NCI-H1048 (cell line): ENCODE results near the gene ZNF816.
"Not testable (repeated sequence)": the region's sequence is repeated elsewhere in the genome, so short reads cannot be mapped to it uniquely, and the experiment has no call there.

ENCODE experiments used
- DNase-seq: peaks from one replicate; lab custom pipeline; 2025; lab: John Stamatoyannopoulos, UW

ZNF816 gene

GRCh38 chr19:52962394-52963246 is at the start of gene ZNF816:
TSS of gene ZNF816 (minus strand) at chr19:52962881. CDS start at chr19:52956089, 6,792 bp downstream.
- peak; percentile 93 for DNase-seq

- no peak for DNase-seq
Measured at GRCh38 chr19:53012006-53012405, 49.3 kb upstream of the ZNF816 start.

GRCh38 chr19:53010494-53010893 is 47.8 kb upstream of the ZNF816 start:
- no peak for DNase-seq

- no peak for DNase-seq
Measured at GRCh38 chr19:53008061-53008778, 45.5 kb upstream of the ZNF816 start.

GRCh38 chr19:53007606-53008005 is 44.9 kb upstream of the ZNF816 start:
- no peak for DNase-seq

GRCh38 chr19:53007200-53007599 is 44.5 kb upstream of the ZNF816 start:
- DNase-seq, result no peak

GRCh38 chr19:53004242-53004641 is 41.6 kb upstream of the ZNF816 start:
- DNase-seq, result no peak

GRCh38 chr19:53002479-53002878 is 39.8 kb upstream of the ZNF816 start:
- DNase-seq, result no peak

- no peak for DNase-seq
Measured at GRCh38 chr19:52997975-52998374, 35.3 kb upstream of the ZNF816 start.

GRCh38 chr19:52995711-52996110 is 33.0 kb upstream of the ZNF816 start:
- no peak for DNase-seq

GRCh38 chr19:52993342-52994178 is 30.9 kb upstream of the ZNF816 start:
- DNase-seq, result peak; percentile 76

- no peak for DNase-seq
Measured at GRCh38 chr19:52992109-52993004, 29.7 kb upstream of the ZNF816 start.

- no peak for DNase-seq
Measured at GRCh38 chr19:52991484-52991883, 28.8 kb upstream of the ZNF816 start.

- no peak for DNase-seq
Measured at GRCh38 chr19:52990759-52991418, 28.2 kb upstream of the ZNF816 start.

GRCh38 chr19:52988506-52988905 is 25.8 kb upstream of the ZNF816 start:
- DNase-seq, result no peak

- no peak for DNase-seq
Measured at GRCh38 chr19:52987221-52987620, 24.5 kb upstream of the ZNF816 start.

- DNase-seq, result not testable (repeated sequence)
Measured at GRCh38 chr19:52983167-52983566, 20.5 kb upstream of the ZNF816 start.

- no peak for DNase-seq
Measured at GRCh38 chr19:52981329-52981728, 18.6 kb upstream of the ZNF816 start.

GRCh38 chr19:52967772-52968171 is 5.1 kb upstream of the ZNF816 start:
- no peak for DNase-seq

GRCh38 chr19:52963247-52963618 is 552 bp upstream of the ZNF816 start:
- DNase-seq, result no peak

GRCh38 chr19:52961981-52962380 is 700 bp downstream of the ZNF816 start:
- no peak for DNase-seq
